A549 treated with CORT108297 at 1 μM for 4 hours (cell line): ENCODE data around the gene AKAP11. TPM values are rescaled to one million over a fixed set of nuclear protein-coding genes. Genes with fewer than 3 reads are reported as not detected.

ENCODE experiments used
- total RNA-seq: library from RNA; stranded (reverse); fragments of 200-300 nt; extraction: Qiagen RNA extraction; gene quantifications from 5 replicates; pipeline ENCODE4 v1.2.3, GENCODE V29; 2022

AKAP11 gene, protein sequence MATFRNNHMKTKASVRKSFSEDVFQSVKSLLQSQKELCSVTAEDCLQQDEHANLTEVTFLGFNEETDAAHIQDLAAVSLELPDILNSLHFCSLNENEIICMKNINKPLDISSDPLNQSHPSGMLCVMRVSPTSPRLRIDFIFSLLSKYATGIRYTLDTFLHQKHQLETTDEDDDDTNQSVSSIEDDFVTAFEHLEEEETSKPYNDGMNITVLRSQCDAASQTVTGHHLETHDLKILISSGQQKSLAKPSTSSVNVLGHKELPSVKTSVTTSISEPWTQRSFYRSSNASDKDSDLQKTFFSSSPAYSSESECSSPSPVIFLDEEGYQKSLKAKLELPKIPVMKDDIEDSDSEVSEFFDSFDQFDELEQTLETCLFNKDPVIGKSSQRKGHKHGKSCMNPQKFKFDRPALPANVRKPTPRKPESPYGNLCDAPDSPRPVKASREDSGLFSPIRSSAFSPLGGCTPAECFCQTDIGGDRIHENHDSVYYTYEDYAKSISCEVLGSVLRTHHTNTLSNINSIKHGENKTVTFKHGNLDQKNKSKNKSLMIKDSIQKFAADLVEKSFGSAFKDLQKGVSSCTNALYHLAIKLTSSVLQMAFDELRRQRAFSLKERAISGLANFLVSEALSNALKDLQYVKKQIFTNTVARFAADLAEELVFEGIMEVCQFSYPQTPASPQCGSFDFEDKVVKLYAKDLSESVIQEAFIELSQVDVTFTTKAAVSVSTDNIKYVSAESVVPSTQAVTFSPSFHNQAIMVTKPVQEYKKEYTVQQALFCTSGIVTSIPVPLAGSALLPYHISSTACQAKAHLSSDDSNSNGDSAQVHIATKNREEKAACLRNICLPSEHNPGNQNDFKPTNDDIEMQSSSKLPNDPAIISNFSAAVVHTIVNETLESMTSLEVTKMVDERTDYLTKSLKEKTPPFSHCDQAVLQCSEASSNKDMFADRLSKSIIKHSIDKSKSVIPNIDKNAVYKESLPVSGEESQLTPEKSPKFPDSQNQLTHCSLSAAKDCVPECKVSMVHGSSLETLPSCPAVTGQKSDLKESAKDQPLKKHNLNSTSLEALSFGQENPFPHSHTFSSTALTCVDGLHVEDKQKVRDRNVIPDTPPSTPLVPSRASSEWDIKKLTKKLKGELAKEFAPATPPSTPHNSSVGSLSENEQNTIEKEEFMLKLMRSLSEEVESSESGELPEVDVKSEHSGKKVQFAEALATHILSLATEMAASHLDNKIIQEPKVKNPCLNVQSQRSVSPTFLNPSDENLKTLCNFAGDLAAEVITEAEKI (N-terminal part only)
- 4.7 to 7.6 TPM (median 6.7 TPM) in 5 replicates for total RNA-seq

DNA sequence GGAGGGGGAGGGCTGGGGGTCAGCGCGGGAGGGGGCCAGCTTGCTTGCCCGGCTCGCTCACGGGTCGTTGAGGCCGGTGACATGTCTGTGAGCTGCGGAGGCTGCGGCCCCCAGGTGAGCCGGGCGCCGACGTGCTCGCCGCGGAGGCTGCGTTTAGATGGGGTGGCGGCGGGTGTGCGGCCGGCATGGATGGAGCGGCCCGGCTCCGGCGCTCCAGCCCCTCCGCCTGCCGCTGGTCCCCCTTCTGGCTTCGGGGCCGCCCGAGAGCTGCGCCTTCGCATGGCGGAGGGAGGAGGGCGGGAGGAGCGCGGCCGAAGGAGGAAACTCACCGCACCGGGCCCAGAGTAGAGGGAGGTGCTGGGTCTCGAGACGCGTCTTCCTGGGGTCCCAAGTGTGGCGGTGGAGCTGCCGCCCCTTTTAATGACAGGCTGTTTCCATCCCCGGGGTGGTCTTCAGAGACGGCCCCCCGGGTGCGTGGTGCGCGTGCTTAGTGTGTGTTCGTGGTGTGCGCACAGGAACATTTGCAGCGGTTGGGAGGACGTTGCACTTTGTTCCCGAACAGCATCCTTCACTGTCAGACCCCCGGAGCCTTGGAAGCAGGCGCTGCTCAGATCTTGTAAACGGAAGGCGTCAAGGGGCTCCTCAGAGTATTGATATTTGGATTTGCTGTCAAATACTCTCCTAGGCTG, at the start of gene AKAP11:
TSS of gene AKAP11 (plus strand) at position 38 of the 689 bp plus-strand sequence. CDS start 14,197 bp downstream, outside the sequence.

Other genes starting within 250 kb of the AKAP11 start
- gene DGKH, start 223.5 kb upstream of the AKAP11 start, total RNA-seq: 3.9 to 6.1 TPM (median 5.1 TPM) in 5 replicates